HG02642 (cell line): ENCODE measurements around the gene CDK4.

ENCODE experiments used
- ATAC-seq: cut with Tn5 transposase; IDR thresholded peaks from one replicate; pipeline ENCODE4 v1.9.1; 2021; ENCODE audit warnings: mild to moderate bottlenecking; ENCODE audit not compliant: unreplicated experiment, poor library complexity

The CDK4 gene

GRCh38 chr12:57741844-57742738, 10.0 kb downstream of the CDK4 start:
- peak; percentile 61 for ATAC-seq

- ATAC-seq, result no peak
Observed at GRCh38 chr12:57741413-57741789, 10.7 kb downstream of the CDK4 start.

- ATAC-seq, result peak; percentile 42
Observed at GRCh38 chr12:57740656-57741412, 11.3 kb downstream of the CDK4 start.

GRCh38 chr12:57739914-57740538, 12.1 kb downstream of the CDK4 start:
- no peak for ATAC-seq

GRCh38 chr12:57739387-57739786, 12.7 kb downstream of the CDK4 start:
- no peak for ATAC-seq

- no peak for ATAC-seq
Observed at GRCh38 chr12:57738661-57739237, 13.4 kb downstream of the CDK4 start, which contains the start of gene AGAP2. Gene AGAP2, minus strand, starts transcription at chr12:57738742. Its CDS starts 496 bp downstream, at chr12:57738246.

GRCh38 chr12:57737467-57738460, 14.3 kb downstream of the CDK4 start:
- ATAC-seq, result no peak

- no peak for ATAC-seq
Observed at GRCh38 chr12:57736741-57737466, 15.2 kb downstream of the CDK4 start.

GRCh38 chr12:57735952-57736740, 16.0 kb downstream of the CDK4 start:
- no peak for ATAC-seq

GRCh38 chr12:57735198-57735855, 16.8 kb downstream of the CDK4 start:
- no peak for ATAC-seq

- no peak for ATAC-seq
Observed at GRCh38 chr12:57734591-57734990, 17.5 kb downstream of the CDK4 start.

GRCh38 chr12:57733928-57734327, 18.2 kb downstream of the CDK4 start:
- no peak for ATAC-seq

GRCh38 chr12:57732726-57733593, 19.1 kb downstream of the CDK4 start:
- ATAC-seq, result no peak

GRCh38 chr12:57732270-57732669, 19.8 kb downstream of the CDK4 start:
- no peak for ATAC-seq

GRCh38 chr12:57731411-57732080, 20.6 kb downstream of the CDK4 start:
- no peak for ATAC-seq
